Activated effector memory CD4-positive, alpha-beta T cell treated with Interleukin-2 at 50 U/mL for 16 hours (primary cell): ENCODE measurements around the gene GMNC.
"Not testable (repeated sequence)": the region's sequence is repeated elsewhere in the genome, so short reads cannot be mapped to it uniquely, and the experiment has no call there.

Experiments used
- DNase-seq: peaks from one replicate; pipeline ENCODE4 v3.0.0-alpha.2; 2020

The GMNC gene, protein sequence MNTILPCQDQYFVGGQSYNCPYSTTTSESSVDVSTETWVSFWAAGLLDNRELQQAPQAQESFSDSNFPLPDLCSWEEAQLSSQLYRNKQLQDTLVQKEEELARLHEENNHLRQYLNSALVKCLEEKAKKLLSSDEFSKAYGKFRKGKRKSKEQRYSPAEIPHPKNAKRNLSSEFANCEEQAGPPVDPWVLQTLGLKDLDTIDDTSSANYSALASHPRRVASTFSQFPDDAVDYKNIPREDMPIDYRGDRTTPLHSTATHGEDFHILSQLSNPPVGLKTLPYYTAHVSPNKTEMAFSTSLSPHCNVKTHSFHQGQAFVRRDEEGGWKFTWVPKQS

DNA sequence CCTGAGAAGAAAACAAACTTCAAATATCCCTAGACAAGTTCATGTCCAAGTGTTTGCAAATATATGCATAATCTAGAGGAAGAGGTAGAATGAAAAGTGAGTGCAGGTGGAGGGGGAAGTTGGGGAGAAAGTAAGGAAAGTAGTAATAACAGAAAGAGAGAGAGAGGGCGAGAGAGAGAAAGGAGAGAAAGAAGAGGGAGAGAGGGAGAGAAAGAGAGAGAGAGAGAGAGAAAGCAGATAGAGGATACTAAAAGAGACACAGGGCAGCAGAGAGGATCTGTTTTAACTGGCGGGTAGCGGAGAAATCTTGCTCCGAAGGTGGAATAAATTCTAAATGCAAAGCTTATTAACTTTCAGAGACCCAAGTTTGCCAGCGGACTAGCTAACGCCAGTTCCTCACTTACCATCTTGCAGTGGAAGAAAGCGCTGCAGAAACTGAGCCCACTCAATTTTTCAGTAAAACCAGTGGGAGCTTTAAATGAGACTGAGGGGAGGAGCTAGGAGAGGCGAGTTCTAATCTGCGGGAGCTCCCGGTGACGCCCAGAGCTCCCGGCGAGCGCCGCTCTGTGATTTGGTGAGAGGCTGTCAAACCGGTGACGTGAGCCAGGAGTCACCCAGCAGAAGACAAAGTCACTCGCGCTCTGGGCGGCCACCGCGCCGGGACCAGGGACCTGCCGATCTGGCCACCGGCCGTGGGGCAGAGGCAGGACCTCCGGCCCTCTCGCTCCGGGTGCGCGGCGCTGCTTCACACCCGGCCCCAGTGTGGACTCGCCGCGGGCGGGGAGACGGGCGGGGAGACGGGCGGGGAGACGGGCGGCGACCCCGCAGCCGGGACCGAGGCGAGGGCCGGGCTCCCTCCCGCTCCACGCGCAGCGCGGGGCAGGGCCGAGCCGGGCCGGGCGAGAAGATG, at the start of gene GMNC:
Gene GMNC, minus strand, starts transcription at position 486 of the 910 bp plus-strand sequence. Its CDS starts 79 bp downstream, at position 407.
- no peak for DNase-seq

DNA sequence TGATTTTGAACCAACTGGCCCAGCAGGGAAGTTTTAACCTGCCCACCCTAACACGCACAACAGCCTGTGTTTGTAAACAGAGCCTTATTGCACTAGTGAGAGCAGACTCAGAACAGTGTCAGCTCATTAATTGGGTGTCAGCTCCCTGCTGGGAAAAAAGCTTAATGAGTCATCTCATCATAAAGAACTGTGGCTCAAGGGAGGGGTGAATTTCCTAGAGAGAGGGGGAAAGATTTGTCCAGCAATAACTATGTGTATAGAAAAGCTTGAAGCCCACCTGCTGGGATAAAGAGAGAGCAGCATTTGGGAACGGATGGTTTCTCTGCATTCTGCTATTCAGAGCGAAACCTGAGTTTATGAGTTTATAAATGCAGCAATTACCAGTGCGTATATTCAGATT, 48.9 kb upstream of the GMNC start:
- DNase-seq: no peak

DNA sequence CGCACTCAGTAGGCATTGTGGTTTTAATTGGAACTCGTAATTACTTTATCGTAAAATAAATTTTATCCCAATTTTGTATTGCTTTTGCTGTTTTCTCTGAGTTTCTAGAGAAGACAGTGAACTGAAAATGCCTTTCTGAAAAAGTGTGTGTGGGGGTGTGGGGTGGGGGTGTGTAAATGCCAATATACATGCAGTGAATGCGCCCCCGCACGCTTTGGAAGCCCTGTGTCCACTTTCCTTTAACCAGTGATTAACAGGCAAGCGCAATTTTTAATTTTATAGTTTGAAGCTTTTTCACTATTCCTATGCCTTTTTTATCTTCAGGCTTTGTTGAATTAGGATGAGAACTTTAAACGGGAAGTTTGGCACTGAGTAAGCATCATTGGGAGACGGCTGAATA, 47.4 kb upstream of the GMNC start:
- no peak for DNase-seq

DNA sequence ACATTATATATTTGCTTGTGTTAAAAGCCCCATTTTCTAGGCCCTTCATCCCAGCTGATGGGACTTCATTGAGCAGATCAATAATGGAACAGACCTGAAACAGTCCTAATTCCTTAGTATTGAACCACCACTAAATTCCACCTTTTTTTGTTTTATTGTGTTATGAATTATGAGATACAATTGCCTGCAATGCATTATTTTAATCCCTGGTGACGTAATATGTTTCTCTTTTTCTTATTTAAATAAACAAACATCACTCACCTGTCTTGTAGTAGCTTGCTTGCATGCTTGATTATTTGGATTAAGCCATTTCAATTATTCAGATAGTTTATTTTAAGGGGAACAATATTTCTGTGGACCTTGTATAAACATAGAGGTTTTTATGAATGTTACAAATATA, 40.7 kb upstream of the GMNC start:
- no peak for DNase-seq

DNA sequence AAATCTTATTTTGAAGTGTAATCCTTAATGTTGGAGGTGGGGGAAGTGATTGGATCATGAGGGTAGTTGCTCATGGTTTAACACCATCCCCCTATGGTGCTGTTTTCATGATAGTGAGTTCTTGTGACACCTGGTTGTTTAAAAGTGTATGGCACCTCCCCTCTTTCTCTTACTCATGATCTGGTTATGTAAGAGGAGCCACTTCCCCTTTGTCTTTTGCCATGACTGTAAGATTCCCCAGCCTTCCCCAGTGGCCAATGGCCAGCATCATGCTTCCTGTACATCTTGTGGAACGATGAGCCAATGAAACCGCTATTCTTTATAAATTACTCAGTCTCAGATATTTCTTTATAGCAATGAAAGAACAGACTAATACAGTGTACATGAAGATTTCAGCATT, 39.8 kb upstream of the GMNC start:
- DNase-seq: no peak

DNA sequence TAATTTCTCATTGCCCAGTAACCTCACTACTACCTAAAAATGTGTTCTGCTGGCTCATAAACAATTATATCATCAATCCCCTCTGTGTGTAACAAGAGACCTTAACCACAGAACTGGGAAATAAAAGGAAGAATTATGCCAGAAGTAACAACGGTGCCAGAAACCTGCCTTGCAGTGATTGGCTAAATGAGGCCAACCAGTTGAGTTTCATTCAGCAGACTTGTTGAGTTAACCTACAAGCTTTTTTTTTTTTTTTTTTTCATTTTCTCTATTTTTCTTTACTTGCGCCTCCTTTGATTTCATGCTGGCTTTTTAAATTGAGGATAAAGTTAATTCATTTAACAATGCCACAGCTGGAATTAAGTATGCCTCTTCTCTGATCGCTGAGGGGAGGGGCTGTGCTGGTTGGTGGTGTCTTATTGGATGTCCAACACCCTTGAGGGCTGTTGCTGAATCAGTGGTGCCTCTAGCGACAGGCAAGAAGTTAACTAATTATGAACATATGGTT, 30.0 kb upstream of the GMNC start:
- no peak for DNase-seq

DNA sequence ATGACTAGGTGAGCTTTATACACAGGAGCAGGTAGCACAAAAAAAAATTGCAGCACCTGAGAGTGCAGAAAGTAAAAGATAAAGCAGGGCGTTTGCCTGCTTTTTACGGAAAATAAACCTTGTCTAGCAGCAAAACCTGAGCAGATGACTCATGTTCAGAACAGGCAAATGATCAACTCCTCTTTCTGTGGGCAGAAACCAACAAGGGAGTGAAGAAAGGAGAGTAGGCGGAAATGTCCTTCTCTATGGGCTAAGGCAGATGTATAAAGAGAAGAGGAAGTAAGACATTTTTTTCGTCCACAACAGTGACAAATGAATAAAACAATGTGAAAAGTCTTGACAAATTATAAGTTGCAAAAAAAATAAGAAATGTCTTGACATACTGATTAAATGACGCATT, 24.5 kb upstream of the GMNC start:
- DNase-seq: no peak

DNA sequence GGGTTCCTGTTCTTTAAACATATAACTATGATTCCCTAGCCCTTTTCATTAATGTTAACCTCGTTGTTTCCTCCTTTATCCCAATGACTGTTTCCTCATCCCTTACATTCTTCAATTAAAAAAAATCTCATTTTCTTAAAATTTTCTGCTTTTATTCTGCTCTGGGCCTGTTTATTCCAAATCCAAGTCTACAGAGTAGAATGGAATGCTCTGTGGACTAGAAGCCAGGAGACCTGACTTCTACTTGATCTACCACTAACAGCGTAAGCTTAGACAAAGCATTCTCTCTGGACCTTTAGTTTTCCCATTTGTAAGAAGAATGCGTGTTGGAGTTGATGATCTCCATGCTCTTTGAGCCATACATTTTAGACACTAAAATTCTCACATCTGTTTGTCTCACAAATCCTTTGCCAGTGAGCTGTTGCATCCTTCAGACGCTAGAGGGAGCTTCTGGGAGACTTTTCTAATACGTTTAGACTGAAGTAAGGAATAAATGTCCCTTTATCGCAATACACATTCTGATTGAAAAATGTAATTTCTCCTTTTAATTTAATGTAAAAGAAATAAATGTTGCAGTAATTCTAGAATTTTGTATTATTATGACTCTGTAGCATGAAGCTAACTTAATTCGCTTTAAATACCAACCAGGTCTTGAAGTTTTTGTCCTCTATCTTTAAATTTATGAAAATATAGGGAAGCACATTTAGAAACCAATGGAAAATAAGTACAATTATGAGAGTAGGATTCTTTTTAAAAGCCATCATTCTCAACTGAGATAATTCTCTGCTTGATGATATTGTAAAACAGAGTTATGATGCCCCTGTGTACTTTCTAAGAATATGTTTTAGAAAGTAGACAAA, 21.7 kb upstream of the GMNC start:
- DNase-seq: no peak

DNA sequence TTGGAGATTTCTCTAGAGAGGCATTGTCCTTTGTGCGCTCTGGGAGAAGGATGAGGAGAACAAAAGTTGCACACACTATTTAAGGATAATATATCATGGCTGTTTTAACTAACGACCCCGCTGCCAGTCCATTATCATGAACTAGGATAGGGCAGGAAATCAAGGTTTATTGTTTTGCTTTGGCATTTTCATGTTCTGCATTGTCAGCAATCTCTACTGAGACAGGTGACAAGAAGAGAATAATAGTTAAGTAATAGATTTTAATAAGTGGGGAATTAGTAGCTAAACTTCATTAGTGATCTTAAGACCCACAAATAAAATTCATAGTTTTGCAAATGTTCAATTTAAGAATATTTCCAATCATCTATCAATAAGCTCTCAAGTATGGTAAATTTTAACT, 20.6 kb upstream of the GMNC start:
- DNase-seq: no peak

DNA sequence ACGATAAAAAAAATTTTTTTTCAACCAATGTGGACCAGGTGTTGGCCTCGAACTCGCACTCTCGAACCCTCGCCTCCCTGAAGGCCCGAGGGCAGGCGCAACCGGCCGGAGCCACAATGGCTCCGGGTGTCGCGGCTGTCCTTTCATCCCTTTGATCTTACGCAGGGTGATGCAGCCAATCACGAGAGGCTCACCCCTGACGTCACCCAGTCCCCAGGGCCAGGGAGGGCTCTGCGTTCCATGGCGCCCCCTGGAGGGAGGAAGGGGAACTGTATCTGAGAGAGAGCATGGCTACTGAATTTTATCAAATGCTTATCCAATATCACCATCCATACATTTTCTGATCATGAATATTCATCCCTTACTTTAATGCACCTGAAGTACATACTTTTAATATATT, 15.4 kb upstream of the GMNC start:
- no peak for DNase-seq

DNA sequence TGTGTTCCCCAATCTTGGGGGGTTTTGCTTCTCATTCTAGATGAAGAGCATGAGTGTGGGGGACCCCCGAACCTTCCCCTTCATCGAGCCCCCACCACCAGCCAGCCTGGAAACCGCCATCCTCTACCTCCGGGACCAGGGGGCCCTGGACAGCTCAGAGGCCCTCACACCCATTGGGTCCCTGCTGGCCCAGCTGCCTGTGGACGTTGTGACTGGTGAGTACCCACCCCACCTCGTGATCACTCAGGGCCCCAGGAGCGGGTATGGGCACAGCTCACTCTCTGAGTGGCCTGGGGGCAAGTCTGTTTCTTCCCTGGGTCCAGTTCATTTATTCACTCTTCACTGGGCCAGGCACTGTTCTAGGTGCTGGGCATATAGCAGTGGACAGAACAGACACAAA, 13.9 kb upstream of the GMNC start:
- not testable (repeated sequence) for DNase-seq

DNA sequence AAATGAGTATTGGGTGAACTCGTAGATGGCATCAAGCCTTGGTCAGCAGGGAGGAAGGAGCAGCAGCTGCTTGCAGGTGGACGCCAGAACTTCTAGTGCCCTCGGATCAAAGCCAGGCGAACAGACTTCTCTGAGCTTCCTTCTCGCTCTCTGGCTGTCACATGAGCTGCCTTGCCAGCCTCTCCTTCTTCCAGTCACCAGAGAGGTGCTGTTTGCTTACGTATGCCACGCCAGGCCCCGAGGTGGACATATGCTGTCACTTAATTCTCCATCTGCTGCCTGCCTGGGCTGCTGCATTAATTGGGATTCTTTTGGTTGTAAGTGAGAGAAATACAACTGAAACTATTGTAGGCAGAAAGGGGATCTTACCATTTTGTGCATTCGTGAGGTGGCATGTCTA, 12.6 kb upstream of the GMNC start:
- DNase-seq: not testable (repeated sequence)

DNA sequence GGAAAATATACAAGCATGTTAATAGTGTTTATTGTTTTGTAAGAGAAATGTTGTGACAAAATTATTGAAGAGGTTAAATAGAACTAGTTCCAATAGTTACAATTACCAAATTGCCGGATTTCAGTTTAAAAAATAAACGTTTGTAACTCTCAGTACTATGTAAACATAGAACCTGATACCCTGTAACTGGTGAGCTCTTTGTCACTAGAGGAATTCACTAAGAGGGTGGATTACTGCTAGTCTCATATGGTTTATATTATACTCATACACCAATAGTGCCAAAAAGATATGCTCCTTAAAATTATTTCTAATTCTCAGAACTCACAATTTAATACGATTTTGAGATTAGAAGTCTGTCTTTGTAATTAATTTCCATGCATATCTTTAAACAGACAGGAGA, 7.6 kb upstream of the GMNC start:
- no peak for DNase-seq

DNA sequence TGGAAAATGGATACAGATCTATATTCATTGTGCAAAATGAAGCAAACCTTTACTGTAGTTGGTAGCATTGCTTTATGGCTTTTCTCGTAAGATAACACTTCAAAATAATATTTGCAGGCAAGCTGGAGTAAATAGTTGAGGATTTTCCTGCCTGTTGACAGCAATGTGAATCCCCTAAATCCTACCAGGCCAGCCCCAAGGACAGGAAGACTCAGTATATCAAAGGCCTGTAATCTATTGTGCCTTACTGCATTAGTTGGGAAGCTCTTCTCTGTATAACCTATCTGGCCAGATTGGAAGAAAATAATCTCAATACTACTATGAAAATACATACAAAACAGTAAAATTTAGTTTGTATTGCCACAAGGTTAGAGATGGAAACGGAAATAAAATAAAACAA, 4.6 kb upstream of the GMNC start:
- no peak for DNase-seq

DNA sequence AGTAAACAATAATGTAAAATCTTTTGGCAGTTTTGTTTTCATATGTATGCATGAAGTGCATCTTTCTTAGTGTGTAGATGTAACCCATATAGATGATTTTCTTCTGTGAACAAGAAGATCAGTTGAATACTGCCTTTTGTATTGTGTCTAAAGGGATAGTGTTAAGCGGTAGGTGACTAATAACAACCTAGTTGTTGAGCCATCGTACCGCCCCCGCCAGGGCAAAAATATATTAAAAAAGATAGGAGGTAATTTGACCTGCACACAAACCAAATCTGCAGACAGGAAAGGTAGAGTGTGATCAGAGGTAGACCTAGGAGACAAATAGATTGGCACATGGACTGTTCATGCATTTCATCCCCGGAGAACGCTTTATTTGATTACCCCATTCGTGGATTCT, 3.3 kb upstream of the GMNC start:
- DNase-seq: no peak

DNA sequence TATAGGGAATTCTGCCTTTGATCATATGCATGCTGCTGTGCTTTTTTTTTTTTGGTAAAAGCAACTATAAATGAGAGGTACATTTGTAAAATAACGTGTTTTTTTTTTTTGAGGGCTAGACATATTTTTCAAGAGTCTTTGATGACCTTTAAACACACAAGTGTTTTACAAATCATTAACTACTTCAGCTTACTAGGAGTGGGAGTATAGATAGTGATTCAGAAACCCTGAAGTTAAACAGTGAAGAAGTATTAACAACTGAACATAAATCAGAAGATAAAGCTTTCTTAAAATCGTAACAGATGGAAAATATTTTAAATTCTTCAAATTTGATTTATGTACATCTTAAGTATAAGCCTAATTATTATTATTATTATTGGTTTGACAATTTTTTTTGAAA, 2.9 kb upstream of the GMNC start:
- DNase-seq: no peak

DNA sequence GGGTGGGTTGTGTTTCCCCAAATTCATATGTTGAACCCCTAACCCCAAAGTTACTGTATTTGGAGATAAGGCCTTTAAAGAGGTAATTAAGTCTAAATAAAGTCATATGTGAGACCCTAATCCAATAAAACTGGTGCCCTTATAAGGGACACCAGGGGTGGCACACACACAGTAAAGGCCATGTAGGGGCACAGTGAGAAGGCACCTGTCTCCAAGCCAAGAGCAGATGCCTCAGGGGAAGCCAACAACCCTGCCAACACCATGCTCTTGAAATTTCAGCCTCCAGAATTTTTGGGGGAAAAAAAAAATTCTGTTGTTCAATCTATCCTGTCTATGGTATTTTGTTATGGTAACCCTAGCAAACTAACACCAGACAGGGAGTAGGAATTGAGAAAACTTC, 1.5 kb upstream of the GMNC start:
- no peak for DNase-seq

DNA sequence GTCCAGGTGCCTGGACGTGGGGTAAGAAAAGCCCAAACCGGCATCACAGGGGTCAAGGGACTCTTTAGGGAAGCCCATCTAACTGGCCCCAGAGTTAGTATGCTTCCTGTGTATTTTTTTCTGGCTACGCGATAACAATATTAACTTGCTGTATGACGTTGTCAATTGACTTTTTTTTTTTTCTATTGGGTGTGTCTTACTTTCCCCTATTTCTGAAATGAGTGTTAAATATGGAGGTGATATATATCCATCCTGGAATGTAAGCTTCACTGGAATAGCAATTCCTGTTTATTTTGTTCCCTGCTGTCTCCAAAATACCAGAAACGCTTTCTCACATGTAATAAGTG, 598 bp upstream of the GMNC start:
- DNase-seq: no peak

DNA sequence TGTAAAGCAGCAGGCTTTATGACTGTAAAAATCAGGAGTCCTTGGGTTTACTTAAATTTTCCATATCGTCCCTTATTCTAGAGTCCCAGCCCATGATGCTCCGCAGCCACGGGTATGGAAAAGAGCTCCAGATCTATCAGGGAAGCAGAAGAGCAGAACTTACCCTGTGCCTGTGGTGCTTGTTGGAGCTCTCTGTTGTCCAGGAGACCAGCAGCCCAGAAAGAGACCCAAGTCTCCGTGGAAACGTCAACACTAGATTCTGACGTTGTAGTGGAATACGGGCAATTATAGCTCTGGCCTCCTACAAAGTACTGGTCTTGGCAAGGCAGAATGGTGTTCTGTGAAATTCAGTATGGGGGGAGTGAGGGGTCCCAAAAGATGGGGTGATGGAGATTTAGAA, 2.0 kb downstream of the GMNC start:
- DNase-seq: no peak

DNA sequence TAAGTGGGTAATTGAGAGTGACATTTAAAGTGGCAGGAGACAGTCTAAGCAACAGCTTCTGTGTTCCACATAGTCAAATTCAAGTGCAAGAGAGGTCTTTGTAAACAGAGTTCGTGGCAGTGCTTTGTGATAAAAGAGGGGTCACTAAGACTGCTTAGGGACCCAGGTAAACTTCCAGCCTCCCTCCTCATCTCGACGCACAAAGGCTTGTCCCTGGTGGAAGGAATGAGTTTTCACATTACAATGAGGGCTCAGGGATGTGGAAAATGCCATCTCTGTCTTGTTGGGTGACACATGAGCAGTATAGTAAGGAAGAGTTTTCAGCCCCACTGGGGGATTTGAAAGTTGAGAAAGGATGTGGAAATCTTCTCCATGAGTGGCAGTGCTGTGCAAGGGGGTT, 7.3 kb downstream of the GMNC start:
- no peak for DNase-seq

DNA sequence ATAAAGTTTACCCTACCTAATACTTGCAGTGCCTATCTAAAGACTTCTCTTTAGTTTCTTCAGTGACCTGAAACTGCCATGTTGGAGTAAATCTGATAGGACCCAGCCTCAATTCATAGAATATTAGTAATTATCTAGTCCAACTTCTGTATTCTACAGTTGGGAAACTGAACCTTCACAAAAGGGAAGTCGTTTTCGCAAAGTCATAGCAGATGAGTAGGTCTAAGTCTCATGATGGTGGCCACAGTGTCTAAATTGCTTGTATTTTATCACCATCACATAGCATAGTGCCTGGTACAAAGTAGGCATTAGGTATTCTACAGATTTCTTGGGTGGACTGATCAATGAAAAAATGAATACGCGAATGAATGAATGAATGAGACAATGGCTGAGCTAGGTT, 8.4 kb downstream of the GMNC start:
- DNase-seq: no peak

DNA sequence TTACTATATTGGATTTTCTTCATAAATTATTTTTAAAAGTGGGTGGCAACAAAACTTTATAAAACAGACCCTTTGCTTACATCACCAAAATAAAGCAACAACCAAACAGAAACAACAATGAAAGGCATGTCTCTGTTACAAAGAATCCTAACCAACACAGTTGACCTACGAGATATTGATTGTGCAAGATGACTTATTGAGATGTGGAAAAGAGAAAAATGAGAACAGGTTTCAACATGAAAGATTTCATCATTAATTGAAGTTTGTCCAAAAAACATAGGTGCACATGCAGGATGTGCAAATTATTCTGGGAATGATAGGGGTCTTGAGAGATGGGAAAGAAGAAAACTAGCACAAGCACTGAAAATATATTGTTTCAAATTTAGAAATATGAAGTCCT, 9.0 kb downstream of the GMNC start:
- DNase-seq: no peak

DNA sequence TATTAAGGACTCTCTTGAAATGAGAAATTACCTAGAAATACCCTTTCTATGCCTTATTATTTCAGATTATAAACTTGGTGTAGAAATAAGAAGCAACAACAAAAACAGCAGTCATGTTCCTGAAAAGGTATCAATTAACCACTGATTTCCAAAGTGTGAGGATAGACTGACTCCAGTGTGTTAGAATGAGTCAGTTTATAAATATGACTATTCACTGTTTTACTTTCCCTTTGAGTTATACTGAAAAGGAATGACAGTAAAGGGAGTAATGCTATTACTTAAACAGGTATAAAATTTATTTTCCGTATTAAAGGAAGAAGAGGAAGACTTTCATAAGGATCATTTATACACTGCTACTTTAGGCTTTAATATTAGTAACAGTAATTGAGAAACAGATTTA, 12.9 kb downstream of the GMNC start:
- DNase-seq: no peak
